PC-9 (cell line): ENCODE data around the gene SYNDIG1.

Source experiments
- CTCF ChIP-seq: fragments of 200-600 bp; sonication (generic); conservative IDR thresholded peaks from 2 replicates; pipeline ENCODE4 v1.6.1; 2017; ENCODE audit warnings: mixed run types, antibody characterized with exemption, mild to moderate bottlenecking, moderate library complexity
- EZH2 ChIP-seq: fragments of 200-600 bp; sonication (generic); IDR thresholded peaks from 2 replicates; pipeline ENCODE4 v1.8.0; 2017; ENCODE audit warnings: antibody characterized with exemption, low read depth

GRCh38 chr20:24668384-24668702 lies 198.9 kb downstream of the SYNDIG1 start:
- no peak for TF ChIP-seq CTCF
- TF ChIP-seq EZH2: no peak
